GM21528 (cell line): ENCODE measurements around the gene CLPX.
A peak's percentile ranks its signal among the peaks of the same experiment; 100 is the strongest.
"Not testable (repeated sequence)": the region's sequence is repeated elsewhere in the genome, so short reads cannot be mapped to it uniquely, and the experiment has no call there.

Source experiments
- ATAC-seq: cut with Tn5 transposase; IDR thresholded peaks from one replicate; pipeline ENCODE4 v1.9.1; 2021; ENCODE audit warnings: mild to moderate bottlenecking, moderate library complexity; ENCODE audit not compliant: unreplicated experiment, low FRiP score

CLPX gene

DNA sequence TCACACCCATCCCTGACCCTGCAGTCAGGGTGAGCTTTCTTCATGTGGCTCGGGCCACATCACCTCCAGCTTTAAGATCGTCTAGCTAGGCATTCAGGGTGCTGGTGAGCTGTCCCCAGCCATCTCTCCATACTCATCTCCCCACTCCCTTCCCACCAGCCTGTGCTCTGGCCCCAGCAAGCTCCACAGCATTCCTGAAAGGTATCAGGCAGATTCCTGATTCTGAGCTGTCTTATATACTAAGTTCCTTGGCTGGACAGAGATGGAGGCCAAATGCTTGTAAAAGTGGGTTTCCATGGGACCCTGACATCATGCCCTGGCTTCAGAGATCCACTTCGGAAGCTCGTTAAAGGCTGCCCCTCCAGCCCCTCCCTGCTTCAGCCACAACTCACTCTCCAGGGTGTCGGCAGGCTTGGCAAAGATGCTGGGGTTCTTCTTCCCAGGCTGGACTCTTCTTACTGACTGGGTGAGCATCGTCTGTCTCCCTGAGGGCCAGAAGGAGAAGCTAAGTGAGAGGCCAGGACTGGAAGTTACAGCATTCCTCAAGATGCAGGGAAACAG lies 22.2 kb upstream of the CLPX start:
- ATAC-seq: no peak

DNA sequence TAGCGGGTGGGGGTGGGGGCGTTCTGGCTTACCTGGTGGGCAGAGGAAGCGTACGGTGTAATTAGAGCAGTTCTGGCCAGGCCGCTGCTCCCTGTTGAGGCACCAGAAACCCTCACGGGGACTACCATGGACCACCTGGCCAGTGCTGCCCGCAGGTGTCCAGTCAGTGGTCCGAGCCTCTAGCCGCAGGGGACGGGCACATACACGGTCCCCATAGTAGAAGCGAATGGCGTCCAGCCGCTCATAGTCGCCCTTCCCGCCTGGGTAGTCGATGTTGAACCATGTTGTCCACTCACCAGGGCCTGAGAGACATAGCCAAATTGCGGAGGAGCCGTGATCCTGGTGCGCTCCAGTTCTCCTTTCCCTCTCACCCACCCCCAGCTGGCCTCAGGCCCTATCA lies 21.6 kb upstream of the CLPX start:
- no peak for ATAC-seq

DNA sequence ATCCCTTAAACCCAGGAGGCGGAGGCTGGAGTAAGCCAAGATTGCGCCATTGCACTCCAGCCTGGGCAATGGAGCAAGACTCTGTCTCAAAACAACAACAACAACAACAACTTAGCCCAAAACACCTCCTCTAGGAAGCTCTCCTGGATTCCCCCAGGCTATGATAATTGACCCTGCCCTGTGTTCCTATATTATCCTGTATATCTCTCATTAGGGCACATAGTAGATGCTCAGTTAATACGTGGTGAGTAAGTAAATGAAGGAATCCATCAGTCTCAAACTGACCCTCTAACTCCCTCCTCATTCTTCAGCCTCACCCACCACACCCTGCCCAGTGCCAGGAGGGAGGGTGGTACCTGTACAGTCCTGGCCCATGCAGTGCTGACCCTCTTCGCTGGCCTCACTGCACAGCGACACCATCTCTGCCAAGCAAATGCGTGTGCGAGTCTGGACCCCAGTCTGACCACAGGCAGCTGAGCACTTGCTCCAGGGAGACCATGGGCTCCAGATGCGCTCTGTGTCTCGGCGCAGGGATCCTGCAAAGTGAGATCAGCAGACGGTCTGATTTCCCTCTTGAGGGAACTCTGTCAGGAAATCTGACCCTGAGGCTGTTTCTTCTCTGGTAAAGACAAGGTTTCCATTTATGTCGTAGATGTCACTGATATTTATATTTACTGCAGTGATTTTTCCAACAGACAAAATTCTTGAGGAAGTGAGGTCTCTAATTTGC lies 20.0 kb upstream of the CLPX start:
- ATAC-seq: no peak

DNA sequence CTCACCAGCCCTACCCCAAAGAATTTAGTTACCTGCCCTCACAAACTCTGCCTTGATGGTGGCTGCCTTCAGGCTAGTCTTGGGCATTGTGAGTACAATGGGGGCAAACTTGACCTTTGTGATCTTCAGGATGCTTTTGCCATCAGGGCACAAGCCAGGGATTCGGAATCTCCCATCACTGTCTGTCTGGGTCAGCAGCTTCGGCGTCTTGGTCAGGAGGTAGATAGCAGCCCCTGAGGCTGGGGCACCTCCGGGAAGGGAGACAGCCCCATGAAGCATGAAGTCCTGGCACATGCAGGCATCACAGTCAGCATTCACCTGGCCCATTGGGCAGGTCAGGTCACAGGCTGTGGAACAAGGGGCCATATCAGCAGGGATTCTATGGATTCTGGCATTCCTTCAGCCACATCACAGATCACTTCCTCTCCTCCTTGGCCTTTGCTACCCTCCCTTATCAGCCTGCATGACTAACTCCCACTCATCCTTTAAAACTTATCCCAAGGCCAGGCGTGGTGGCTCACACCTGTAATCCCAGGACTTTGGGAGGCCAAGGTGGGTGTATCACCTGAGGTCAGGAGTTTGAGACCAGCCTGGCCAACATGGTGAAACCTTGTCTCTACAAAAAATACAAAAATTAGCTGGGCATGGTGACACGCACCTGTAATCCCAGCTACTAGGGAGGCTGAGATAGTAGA lies 19.2 kb upstream of the CLPX start:
- no peak for ATAC-seq

DNA sequence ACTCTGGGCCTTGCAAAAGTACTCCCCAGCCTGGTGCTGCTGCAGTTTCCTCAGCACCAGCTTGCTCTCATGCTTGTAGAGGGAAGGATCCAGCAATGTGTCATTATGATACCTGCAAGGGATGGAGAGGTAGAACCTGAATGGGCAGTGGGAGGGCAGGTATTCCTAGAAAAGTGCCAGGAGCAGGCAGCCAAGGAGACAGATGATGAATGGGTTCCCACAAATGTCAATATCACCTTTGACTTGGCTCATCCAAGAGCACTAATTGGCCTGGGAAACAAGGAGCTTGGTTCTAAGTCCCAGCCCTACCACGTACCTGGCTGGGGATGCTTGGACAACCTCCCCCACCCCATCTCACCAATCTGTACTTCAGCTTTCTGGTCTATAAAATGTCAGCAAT lies 16.8 kb upstream of the CLPX start:
- ATAC-seq: no peak

DNA sequence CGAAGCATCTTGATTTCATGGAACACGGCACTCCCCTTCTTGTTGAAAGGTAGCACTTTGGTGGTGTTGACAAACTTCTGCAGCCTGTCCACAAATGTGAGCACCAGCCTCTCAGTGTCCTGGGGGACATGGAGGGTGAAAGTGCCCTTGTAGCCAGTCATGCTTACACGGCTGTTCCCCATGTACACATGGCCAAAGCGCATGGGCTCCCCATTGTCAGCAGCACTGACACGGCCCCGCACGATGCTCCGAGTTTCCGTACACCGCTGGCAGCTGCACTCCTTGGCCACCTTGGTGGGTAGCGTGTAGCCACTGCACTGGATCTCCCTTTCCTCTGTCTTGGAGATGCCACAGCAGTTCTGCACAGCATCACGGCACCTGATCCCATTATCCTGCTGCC lies 13.4 kb upstream of the CLPX start:
- no peak for ATAC-seq

DNA sequence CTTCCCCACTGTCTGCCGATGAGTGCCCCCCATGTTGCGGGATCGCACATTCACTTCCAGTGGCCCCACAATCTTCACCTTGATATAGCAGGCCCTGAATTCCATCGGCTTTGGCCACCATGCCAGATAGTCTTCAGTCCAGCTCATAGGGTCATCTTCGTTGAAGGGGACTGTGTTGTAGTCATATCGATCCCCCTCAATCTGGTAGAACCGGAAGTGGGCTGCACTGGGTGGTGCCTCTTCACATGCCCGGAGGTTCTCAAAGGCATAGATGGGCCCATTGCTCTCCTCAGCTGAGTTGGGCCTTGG lies 12.1 kb upstream of the CLPX start:
- ATAC-seq: no peak

DNA sequence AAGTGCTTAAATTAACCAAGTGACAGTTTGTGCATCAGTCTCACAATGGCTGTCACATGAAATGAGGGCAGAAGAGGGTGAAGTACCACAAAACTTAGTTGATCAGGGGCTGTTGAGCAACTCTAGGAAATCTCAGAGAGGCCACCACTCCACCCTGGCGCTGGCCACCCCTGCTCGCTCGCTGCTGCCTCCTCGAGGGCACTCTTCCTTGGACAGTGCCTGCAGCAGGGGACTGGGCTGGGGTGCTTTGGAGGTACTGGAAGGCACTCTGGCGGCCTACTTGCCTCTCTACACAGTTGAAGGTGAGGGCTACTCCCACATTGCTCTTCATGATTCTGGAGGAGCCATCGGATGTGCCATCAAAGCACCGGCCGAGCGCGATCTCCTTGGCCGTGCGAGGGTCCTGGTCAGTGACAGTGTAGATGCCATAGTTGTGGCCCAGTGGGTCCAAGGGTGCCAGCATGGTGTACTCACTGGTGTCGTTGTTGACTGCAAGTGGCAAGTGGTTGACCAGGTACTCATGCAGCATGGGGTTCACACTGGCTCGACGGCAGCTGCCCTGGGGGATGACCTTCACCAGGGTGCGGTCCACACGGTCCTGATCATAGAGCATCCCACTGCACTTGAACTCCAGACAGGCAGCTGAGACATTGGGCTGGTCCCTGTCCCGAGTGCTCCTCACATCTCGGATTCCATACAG lies 11.6 kb upstream of the CLPX start:
- no peak for ATAC-seq

DNA sequence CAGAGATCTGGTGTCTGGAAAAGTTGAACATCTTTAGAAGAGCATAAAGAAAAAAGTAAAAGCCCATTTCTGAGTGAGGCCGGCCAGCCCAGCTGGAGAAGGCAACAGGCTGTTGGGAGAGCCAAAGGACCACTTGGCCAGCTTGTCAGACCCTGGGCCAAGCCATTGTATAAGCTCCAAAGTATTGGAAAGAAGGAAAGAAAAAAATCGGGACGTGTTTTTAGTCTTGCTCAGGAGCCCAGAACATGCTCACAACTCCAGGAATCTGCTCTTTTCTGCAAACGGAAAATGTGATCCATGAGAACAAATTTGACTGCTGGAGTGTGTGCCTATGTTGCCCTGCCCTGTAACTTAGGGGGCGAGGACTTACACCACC lies 10.4 kb upstream of the CLPX start:
- no peak for ATAC-seq

DNA sequence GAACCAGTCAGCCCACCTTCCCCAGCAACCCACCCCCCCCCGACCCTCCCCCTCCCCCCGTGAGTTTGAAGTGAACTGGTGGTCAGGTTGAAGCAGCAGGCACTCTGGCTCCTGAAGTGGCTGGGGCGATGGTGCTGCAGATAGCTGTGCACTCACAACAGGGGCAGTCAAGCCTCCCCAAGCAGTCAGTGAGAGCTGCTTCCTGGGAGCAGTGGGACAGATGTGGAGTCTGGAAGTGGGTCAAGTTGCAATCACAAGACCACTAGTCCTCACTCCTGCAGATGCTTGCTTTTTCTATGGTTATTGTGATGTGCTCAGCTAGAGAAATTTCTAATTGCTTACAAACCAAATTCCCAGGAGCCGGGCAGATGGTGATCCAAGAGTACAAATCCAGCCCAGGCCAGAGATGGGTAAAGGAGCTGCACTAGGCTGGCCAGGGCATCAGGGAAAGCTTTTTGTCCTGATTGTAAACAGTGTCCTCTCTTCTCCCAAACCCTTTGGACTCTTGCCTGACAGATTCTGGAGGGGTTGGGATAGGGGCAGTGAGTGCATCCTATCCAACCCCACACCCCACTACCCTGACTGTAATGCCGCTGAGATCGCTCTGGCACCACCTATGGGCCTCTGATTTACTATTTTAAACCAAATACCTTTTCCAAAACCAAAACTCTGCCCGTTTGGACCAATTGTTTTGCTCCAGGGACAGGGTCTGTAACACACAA lies 9.8 kb upstream of the CLPX start:
- ATAC-seq: no peak

DNA sequence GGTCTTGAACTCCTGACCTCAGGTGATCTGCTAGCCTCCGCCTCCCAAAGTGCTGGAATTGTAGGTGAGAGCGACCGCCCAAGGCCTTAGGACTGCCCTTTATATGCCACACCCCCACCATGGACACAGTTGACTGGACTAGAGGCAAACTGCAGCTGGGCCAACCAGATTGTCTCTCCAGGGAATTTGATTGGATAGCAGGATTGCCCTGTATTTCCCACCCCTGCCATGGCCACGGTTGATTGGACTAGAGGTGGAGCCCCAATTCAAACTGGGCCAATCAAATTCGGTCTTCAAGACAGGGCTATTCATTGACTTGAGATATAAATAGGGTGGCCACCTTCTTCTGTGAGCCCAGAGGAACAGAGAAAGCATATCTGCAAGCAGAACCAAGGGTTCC lies 6.9 kb upstream of the CLPX start:
- ATAC-seq: no peak

DNA sequence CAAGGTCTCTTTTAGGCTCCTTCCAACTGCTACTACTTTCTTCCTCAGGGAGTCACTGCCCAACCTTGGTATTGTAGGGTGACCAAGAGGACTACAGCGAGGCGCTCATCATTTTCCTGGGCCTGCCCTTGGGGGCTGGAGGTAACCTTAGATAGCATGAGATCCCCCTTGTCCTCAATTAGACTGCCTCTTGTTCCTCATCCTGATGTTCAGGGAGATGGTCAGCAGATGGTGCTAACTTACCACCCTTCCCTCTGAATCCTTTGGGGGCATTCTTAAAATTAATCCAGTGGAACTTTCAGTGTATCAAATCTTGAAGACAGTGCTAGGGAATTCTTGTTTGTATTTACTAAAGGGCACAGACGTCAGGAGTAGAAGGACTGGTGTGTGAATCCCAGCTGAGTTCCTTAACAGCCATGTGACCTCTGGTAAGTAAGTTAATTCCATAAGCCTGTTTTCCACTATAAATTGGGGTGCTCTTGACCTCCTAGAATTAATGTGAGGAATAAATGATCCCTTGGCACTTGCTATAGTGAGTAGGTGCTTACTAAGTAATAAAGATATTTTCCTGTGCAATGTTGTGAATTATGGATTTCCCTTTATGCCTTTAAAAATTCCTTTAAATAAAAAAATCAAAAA lies 4.1 kb upstream of the CLPX start:
- ATAC-seq: no peak

DNA sequence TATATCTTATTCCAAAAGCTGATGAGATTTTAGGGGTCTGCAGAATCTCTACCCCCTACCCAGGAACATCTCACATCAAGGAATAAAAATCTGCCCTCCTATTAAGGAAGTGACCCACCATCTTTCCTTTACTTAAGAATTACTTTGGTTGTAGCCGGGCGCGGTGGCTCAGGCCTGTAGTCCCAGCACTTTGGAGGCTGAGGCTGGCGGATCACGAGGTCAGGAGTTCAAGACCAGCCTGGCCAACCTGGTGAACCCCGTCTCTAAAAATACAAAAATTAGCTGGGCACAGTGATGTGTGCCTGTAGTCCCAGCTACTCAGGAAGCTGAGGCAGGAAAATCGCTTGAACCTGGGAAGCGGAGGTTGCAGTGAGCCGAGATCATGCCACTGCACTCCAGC lies 3.3 kb upstream of the CLPX start:
- ATAC-seq: not testable (repeated sequence)

DNA sequence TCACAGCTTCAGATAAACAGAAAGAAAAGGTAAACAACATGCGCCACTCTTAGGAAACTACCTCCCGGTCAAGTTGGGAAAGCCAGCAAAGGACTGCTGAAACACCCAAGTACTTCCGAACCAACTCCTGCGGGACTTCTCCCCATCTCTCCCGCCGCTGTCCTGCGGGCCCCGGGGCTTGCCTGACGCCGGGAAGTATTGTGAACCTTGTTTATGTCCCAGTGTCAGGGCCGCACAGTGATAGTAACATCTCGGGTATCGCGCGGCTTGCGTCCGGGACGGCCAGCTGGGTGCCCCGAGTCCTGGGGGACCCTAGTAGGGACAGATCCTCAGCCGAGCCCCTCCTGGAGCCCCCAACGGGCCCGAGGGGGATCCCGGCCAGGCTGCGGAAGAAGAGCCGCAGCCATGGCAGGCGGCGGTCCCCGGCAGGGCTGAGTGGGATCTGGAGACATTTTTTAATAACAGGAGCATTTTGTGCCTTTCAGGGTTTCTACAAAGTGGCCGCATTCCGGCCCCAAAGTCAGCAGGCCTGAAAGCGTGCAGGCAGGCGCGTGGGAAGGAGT lies 756 bp downstream of the CLPX start:
- ATAC-seq: peak; percentile 31

DNA sequence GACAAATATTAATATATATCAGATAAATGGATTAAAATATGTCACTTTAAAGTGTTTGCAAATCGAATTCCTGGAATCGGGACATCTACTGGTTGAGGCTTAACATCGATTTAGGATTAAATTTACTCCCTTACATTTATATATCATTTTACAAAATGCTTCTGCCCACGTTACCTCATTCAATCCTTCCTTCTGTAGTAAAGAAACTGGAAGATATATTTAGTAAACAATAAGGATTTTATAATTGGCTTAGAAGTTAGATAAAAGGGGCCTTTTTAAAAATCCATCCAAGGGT lies 1.3 kb downstream of the CLPX start:
- no peak for ATAC-seq

DNA sequence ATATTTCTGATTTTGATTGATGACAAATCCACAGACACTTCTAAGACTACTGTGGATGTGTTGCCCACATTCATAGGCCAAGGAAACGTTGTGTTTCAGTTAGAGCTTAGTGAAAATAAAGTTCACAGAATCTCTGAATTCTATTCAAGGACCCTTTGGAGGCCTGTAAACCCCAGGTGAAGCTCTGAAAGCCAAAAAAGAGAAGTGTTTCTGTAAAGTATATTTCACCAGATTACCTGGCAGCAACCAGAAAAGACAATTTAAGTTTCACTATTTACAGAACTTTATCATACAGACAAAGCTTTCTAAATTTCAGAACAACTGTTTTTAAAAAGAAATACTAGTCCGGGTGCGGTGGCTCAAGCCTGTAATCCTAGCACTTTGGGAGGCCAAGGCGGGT lies 2.6 kb downstream of the CLPX start:
- no peak for ATAC-seq

DNA sequence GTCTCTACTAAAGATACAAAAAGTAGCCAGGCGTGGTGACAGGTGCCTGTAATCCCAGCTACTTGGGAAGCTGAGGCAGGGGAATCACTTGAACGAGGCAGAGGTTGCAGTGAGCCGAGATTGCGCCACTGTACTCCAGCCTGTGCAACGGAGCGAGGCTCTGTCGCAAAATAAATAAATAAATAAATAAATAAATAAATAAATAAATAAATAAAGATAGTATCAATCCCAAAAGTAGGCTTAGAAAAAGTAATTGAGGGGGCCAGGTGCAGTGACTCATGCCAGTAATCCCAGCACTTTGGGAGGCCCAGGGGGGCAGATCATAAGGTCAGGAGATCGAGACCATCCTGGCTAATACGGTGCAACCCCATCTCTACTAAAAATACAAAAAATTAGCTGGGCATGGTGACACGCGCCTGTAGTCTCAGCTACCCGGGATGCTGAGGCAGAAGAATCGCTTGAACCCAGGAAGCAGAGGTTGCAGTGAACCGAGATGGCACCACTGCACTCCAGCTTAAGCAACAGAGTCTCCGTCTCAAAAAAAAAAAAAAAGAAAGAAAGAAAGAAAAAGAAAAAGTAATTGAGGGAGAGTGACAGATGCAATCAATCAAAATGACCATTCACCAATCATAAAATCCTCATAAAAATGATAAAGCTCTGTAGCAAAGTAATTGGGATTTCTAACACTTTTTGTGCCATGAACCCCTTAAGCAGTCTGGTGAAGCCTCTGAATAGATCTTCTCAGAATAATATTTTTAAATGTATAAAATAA lies 3.4 kb downstream of the CLPX start:
- ATAC-seq: not testable (repeated sequence)

DNA sequence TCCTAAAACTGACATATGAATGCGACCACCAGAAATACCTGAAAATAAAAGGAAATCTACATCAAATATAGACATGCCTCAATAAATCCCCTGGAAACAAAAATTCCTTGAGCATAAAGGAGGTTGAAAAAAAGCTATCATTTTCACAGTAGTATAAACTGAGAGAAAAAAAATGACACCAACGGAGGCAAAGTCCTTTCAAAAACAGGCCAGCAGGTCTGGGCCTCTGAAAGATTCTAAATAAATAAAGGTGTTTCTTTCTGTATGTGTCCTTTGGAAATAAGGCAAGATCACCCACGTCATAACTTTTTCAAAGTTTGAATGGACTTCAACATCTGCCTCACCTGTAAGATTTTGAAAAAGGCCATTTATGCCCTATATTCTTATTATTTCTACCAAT lies 5.0 kb downstream of the CLPX start:
- ATAC-seq: no peak

DNA sequence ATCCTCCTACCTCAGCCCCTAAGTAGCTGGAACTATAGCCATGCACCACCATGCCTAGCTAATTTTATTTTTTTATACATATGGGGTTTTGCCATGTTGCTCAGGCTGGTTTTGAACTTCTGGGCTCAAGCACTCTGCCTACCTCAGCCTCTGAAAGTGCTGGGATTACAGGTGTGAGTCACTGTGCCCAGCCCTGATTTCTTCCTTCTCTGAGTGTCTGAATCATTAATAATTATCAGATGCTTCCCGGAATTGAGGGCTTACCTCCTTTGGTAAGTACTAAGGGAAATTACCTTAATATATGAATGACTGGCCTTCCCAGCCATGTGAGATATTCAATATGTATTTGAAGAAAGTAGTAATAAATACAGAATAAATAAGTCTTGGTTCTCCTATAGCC lies 7.2 kb downstream of the CLPX start:
- ATAC-seq: no peak

DNA sequence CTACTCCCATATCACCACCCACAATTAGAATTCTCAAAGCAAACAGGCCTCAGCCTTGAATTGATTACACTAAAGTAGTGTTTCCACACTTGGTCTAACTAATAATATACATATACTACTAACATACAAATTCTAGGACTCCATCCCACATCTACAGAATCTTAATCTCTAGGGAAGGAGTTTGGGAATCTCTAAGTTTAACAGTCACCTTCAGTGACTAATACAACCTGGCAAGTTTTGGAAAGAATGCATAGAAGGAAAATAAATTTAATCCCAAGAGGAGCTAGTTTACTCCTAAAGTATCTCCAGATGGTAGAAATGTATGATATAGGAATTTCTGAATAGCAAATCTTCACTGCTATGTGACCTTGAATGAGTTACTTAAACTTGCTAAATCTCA lies 9.1 kb downstream of the CLPX start:
- no peak for ATAC-seq
